IMR-90 (cell line): Measurements from ENCODE around the gene CEMIP2. TPM values are rescaled to one million over a fixed set of nuclear protein-coding genes. Genes with fewer than 3 reads are reported as not detected.

Experiments used
- ATAC-seq: fragments of 200-7000 bp; cut with Tn5 transposase; 2 replicates; pipeline ENCODE4 v1.9.1; 2020; ENCODE audit warnings: low read depth, mild to moderate bottlenecking, moderate library complexity
- BruUV-seq: library from RNA; stranded (reverse); fragments of 400-500 nt; replicated peaks from 2 replicates; lab custom pipeline; 2021; lab: Mats Ljungman, UMichigan
- CTCF ChIA-PET: fragments of 300-600 bp; formaldehyde crosslinking; extraction: SDS; loops from one replicate; lab custom pipeline; 2021; ENCODE audit warnings: antibody characterized with exemption; lab: Yijun Ruan, JAX
- POLR2A ChIA-PET: fragments of 300-600 bp; sonication (Branson Sonifier 250); formaldehyde crosslinking; loops from one replicate; lab custom pipeline; 2022; ENCODE audit warnings: antibody characterized with exemption; ENCODE audit not compliant: unreplicated experiment; lab: Charles Lee
- DNase-seq: peaks from one replicate; pipeline ENCODE4 v3.0.0; 2013
- H2AFZ ChIP-seq: replicated peaks from 2 replicates; pipeline ENCODE3; 2013; ENCODE audit warnings: low read length, mild to moderate bottlenecking; ENCODE audit not compliant: poor library complexity
- H2AK5ac ChIP-seq: 2 replicates; pipeline ENCODE4 v1.6.1; 2013; ENCODE audit warnings: low read depth, low read length, inconsistent platforms
- H2AK9ac ChIP-seq: replicated peaks from 2 replicates; pipeline ENCODE3; 2013; ENCODE audit warnings: mild to moderate bottlenecking, low read depth, low read length, moderate library complexity; ENCODE audit not compliant: poor library complexity
- H2BK120ac ChIP-seq: 2 replicates; pipeline ENCODE4 v1.6.1; 2013; ENCODE audit warnings: low read depth, low read length, inconsistent platforms
- H2BK15ac ChIP-seq: 3 replicates; pipeline ENCODE4 v1.6.1; 2013; ENCODE audit warnings: low read depth, low read length, inconsistent platforms
- H2BK20ac ChIP-seq: 2 replicates; pipeline ENCODE4 v1.6.1; 2013; ENCODE audit warnings: low read depth, mild to moderate bottlenecking, inconsistent platforms, low read length, moderate library complexity
- H2BK5ac ChIP-seq: 2 replicates; pipeline ENCODE4 v1.6.1; 2013; ENCODE audit warnings: mild to moderate bottlenecking, low read depth, low read length, inconsistent platforms; ENCODE audit not compliant: poor library complexity, severe bottlenecking
- H3K14ac ChIP-seq: replicated peaks from 2 replicates; pipeline ENCODE4 v1.6.1; 2013; ENCODE audit warnings: low read depth, low read length, inconsistent platforms
- H3K18ac ChIP-seq: 2 replicates; pipeline ENCODE4 v1.6.1; 2013; ENCODE audit warnings: low read depth, low read length, control low read depth
- H3K23ac ChIP-seq: 2 replicates; pipeline ENCODE4 v1.6.1; 2013; ENCODE audit warnings: low read depth, low read length, inconsistent platforms
- H3K27ac ChIP-seq: 2 replicates; pipeline ENCODE4 v1.5.1; 2013; ENCODE audit warnings: mild to moderate bottlenecking, control low read depth, low read length; ENCODE audit not compliant: insufficient read depth
- H3K27me3 ChIP-seq: 2 replicates; pipeline ENCODE4 v1.6.1; 2013; ENCODE audit warnings: low read length; ENCODE audit not compliant: control insufficient read depth, insufficient read depth
- H3K36me3 ChIP-seq: 2 replicates; pipeline ENCODE4 v1.6.1; 2013; ENCODE audit warnings: low read length, mixed read lengths; ENCODE audit not compliant: control insufficient read depth, insufficient read depth
- H3K4ac ChIP-seq: 2 replicates; pipeline ENCODE4 v1.6.1; 2013; ENCODE audit warnings: low read depth, low read length, inconsistent platforms
- H3K4me1 ChIP-seq: 2 replicates; pipeline ENCODE4 v1.6.1; 2013; ENCODE audit warnings: low read length, mixed read lengths; ENCODE audit not compliant: control insufficient read depth, insufficient read depth
- H3K4me2 ChIP-seq: 2 replicates; pipeline ENCODE4 v1.6.1; 2013; ENCODE audit warnings: low read depth, mild to moderate bottlenecking, control low read depth, low read length, moderate library complexity
- H3K4me3 ChIP-seq: 2 replicates; pipeline ENCODE4 v1.5.1; 2013; ENCODE audit warnings: low read depth, mild to moderate bottlenecking, control low read depth, low read length, moderate library complexity; ENCODE audit not compliant: insufficient read depth
- H3K56ac ChIP-seq: 2 replicates; pipeline ENCODE4 v1.6.1; 2013; ENCODE audit warnings: low read length, inconsistent platforms; ENCODE audit not compliant: insufficient read depth; ENCODE audit errors: extremely low read depth
- H3K79me1 ChIP-seq, 2 experiments: 2 replicates each; pipeline ENCODE4 v1.6.1; 2013; ENCODE audit warnings: low read length in 2 of 2, inconsistent platforms in 1 of 2, low read depth in 1 of 2
- H3K9ac ChIP-seq: 2 replicates; pipeline ENCODE4 v1.6.1; 2013; ENCODE audit warnings: low read depth, low read length, control low read depth
- H3K9me1 ChIP-seq: 2 replicates; pipeline ENCODE4 v1.6.1; 2013; ENCODE audit warnings: low read length, inconsistent platforms; ENCODE audit not compliant: insufficient read depth
- H3K9me3 ChIP-seq: 2 replicates; pipeline ENCODE4 v1.6.1; 2013; ENCODE audit warnings: low read length; ENCODE audit not compliant: control insufficient read depth, insufficient read depth
- H4K20me1 ChIP-seq: 2 replicates; pipeline ENCODE4 v1.6.1; 2013; ENCODE audit warnings: low read length, inconsistent platforms; ENCODE audit not compliant: insufficient read depth
- H4K5ac ChIP-seq: 2 replicates; pipeline ENCODE4 v1.6.1; 2013; ENCODE audit warnings: mild to moderate bottlenecking, low read depth, low read length, control low read depth
- H4K8ac ChIP-seq, 2 experiments: 2 replicates each; pipeline ENCODE4 v1.6.1; 2013; ENCODE audit warnings: low read depth in 2 of 2, low read length in 2 of 2, control low read depth in 1 of 2, inconsistent platforms in 1 of 2
- H4K91ac ChIP-seq: 2 replicates; pipeline ENCODE4 v1.6.1; 2013; ENCODE audit warnings: low read depth, low read length, inconsistent platforms; ENCODE audit not compliant: insufficient read depth
- CEBPB ChIP-seq: IDR thresholded peaks from 2 replicates; pipeline ENCODE4 v1.6.1; 2012; ENCODE audit warnings: low read depth, low read length, improper control_type of control experiment
- FOS ChIP-seq: fragments of 150-350 bp; IDR thresholded peaks from 2 replicates; pipeline ENCODE4 v1.6.1; 2016; ENCODE audit warnings: low read depth, low read length
- WGBS, 2 experiments: methylation state at CpG; one replicate each; pipeline versions ENCODE4 v1.1.5 to v1.1.7; 2013; ENCODE audit warnings: missing lambda C conversion rate in 2 of 2; ENCODE audit not compliant: insufficient read length in 1 of 2; ENCODE audit errors: extremely low coverage in 2 of 2; 5-methylcytosine and 5-hydroxymethylcytosine counted together
- dilution Hi-C: fragments of 300-500 bp; cut with HindIII; formaldehyde crosslinking; loops from one replicate; pipeline ENCODE4 v1.14.3; 2018; ENCODE audit warnings: low sequenced_read_pairs; ENCODE audit not compliant: unreplicated experiment
- in situ Hi-C: fragments of 300-500 bp; cut with MboI; formaldehyde crosslinking; loops from 3 replicates; pipeline ENCODE4 v1.14.3; 2019; ENCODE audit warnings: low sequenced_read_pairs, inconsistent platforms, mixed read lengths
- intact Hi-C: fragments of 100-400 bp; cut with micrococcal nuclease; formaldehyde crosslinking; loops from 2 replicates; pipeline ENCODE4 v1.10.0; 2022
- polyA plus RNA-seq, 3 experiments: library from polyadenylated mRNA; depleted of rRNA; stranded (reverse); fragments of >200 nt; gene quantifications; 2 replicates each; pipeline ENCODE4 v1.2.3, GENCODE V29; 2012; ENCODE audit warnings: low replicate concordance in 1 of 3
- total RNA-seq: library from RNA; depleted of rRNA; stranded (reverse); fragments of >200 nt; gene quantifications from 2 replicates; pipeline ENCODE4 v1.2.3, GENCODE V29; 2012

CEMIP2 gene
- total and polyA plus RNA-seq, 2 of the 4 experiments (the other 2 are of a cell fraction), result 65.2 to 67.4 TPM

- no peak overlapping the region for H2BK15ac ChIP-seq
- dilution Hi-C loops, result no loop called here
- no peak overlapping the region for H2AFZ ChIP-seq
- no peak overlapping the region for H2AK5ac ChIP-seq
- no peak overlapping the region for H4K5ac ChIP-seq
- no peaks in the 10 kb centered on the region for H3K9me3 ChIP-seq
- no peak overlapping the region for H3K14ac ChIP-seq
- H4K20me1 ChIP-seq, result no peaks in the 10 kb centered on the region
- 100% methylated on average over 1 of the region's 6 CpGs; no CpG with 5 or more reads in 1 of the 2 experiments for WGBS, 2 experiments
- TF ChIP-seq CEBPB (peak; percentile 21; the same call in 1 of the 2 replicates), FOS (no peak)
- H2BK20ac ChIP-seq, result no peak overlapping the region
- no peak overlapping the region for H2BK120ac ChIP-seq
- H3K56ac ChIP-seq, result no peak overlapping the region
- H3K23ac ChIP-seq, result no peak overlapping the region
- no peak overlapping the region for H4K8ac ChIP-seq
- BruUV-seq, result no TSS peak
- in situ Hi-C loops, result no loop called here
- H3K18ac ChIP-seq, result no peak overlapping the region
- ChIA-PET POLR2A (interaction anchor here (0.5 kb wide), 1 partner anchor 66 kb away, joined by 3 read pairs; no protein-coding TSS in a partner anchor), CTCF (interaction anchor here (2.0 kb wide), 1 partner anchor 13 kb away, joined by 11 read pairs; no protein-coding TSS in a partner anchor)
- H3K36me3 ChIP-seq, result peaks cover 25% of the 10 kb centered on the region
- no peaks in the 10 kb centered on the region for H3K27me3 ChIP-seq
- ATAC-seq (no peak), DNase-seq (no peak)
- no peaks in the 10 kb centered on the region; the same call in 1 of the 2 replicates for H3K4me1 ChIP-seq
- no peak overlapping the region for H3K9ac ChIP-seq
- no peak overlapping the region for H3K4ac ChIP-seq
- no peak overlapping the region for H2AK9ac ChIP-seq
- H3K79me1 ChIP-seq, result peaks cover 9 to 17% of the 10 kb centered on the region in 2 experiments; a peak in 3 of 4 replicates
- no peak overlapping the region for H2BK5ac ChIP-seq
- H3K4me2 ChIP-seq, result no peak overlapping the region
- no peak overlapping the region for H3K27ac ChIP-seq
- H4K91ac ChIP-seq, result no peak overlapping the region
- no peak overlapping the region for H3K4me3 ChIP-seq
- intact Hi-C loops, result no loop called here
- peaks cover 3% of the 10 kb centered on the region; the same call in 1 of the 2 replicates for H3K9me1 ChIP-seq
Observed at GRCh38 chr9:71703172-71703872, 65.0 kb downstream of the CEMIP2 start.
